Loucy (cell line): ENCODE results near the gene TMEM270.

ENCODE experiments used
- CTCF ChIP-seq: fragments of 200-600 bp; sonication (generic); conservative IDR thresholded peaks from 2 replicates; pipeline ENCODE4 v1.5.1; 2014; ENCODE audit warnings: mild to moderate bottlenecking, antibody characterized with exemption, low read length
- EZH2phosphoT487 ChIP-seq: fragments of 200-600 bp; IDR thresholded peaks from 2 replicates; pipeline ENCODE4 v1.6.1; 2018; ENCODE audit warnings: antibody characterized with exemption, mild to moderate bottlenecking, moderate library complexity, borderline replicate concordance

GRCh38 chr7:73856941-73857340 is 4.0 kb upstream of the TMEM270 start:
- TF ChIP-seq CTCF, result no peak
- TF ChIP-seq EZH2phosphoT487, result no peak
